IMR-90 (cell line): ENCODE measurements around the gene GGPS1. TPM values are rescaled to one million over a fixed set of nuclear protein-coding genes. Genes with fewer than 3 reads are reported as not detected.
"Not testable (repeated sequence)": the region's sequence is repeated elsewhere in the genome, so short reads cannot be mapped to it uniquely, and the experiment has no call there.

ENCODE experiments used
- ATAC-seq: fragments of 200-7000 bp; cut with Tn5 transposase; 2 replicates; pipeline ENCODE4 v1.9.1; 2020; ENCODE audit warnings: low read depth, mild to moderate bottlenecking, moderate library complexity
- BruUV-seq: library from RNA; stranded (reverse); fragments of 400-500 nt; replicated peaks from 2 replicates; lab custom pipeline; 2021; lab: Mats Ljungman, UMichigan
- CTCF ChIA-PET: fragments of 300-600 bp; formaldehyde crosslinking; extraction: SDS; loops from one replicate; lab custom pipeline; 2021; ENCODE audit warnings: antibody characterized with exemption; lab: Yijun Ruan, JAX
- POLR2A ChIA-PET: fragments of 300-600 bp; sonication (Branson Sonifier 250); formaldehyde crosslinking; loops from one replicate; lab custom pipeline; 2022; ENCODE audit warnings: antibody characterized with exemption; ENCODE audit not compliant: unreplicated experiment; lab: Charles Lee
- DNase-seq: peaks from one replicate; pipeline ENCODE4 v3.0.0; 2013
- H2AFZ ChIP-seq: replicated peaks from 2 replicates; pipeline ENCODE3; 2013; ENCODE audit warnings: low read length, mild to moderate bottlenecking; ENCODE audit not compliant: poor library complexity
- H2AK5ac ChIP-seq: 2 replicates; pipeline ENCODE4 v1.6.1; 2013; ENCODE audit warnings: low read depth, low read length, inconsistent platforms
- H2AK9ac ChIP-seq: replicated peaks from 2 replicates; pipeline ENCODE3; 2013; ENCODE audit warnings: mild to moderate bottlenecking, low read depth, low read length, moderate library complexity; ENCODE audit not compliant: poor library complexity
- H2BK120ac ChIP-seq: 2 replicates; pipeline ENCODE4 v1.6.1; 2013; ENCODE audit warnings: low read depth, low read length, inconsistent platforms
- H2BK15ac ChIP-seq: 3 replicates; pipeline ENCODE4 v1.6.1; 2013; ENCODE audit warnings: low read depth, low read length, inconsistent platforms
- H2BK20ac ChIP-seq: 2 replicates; pipeline ENCODE4 v1.6.1; 2013; ENCODE audit warnings: low read depth, mild to moderate bottlenecking, inconsistent platforms, low read length, moderate library complexity
- H2BK5ac ChIP-seq: 2 replicates; pipeline ENCODE4 v1.6.1; 2013; ENCODE audit warnings: mild to moderate bottlenecking, low read depth, low read length, inconsistent platforms; ENCODE audit not compliant: poor library complexity, severe bottlenecking
- H3K14ac ChIP-seq: replicated peaks from 2 replicates; pipeline ENCODE4 v1.6.1; 2013; ENCODE audit warnings: low read depth, low read length, inconsistent platforms
- H3K18ac ChIP-seq: 2 replicates; pipeline ENCODE4 v1.6.1; 2013; ENCODE audit warnings: low read depth, low read length, control low read depth
- H3K23ac ChIP-seq: 2 replicates; pipeline ENCODE4 v1.6.1; 2013; ENCODE audit warnings: low read depth, low read length, inconsistent platforms
- H3K27ac ChIP-seq: 2 replicates; pipeline ENCODE4 v1.5.1; 2013; ENCODE audit warnings: mild to moderate bottlenecking, control low read depth, low read length; ENCODE audit not compliant: insufficient read depth
- H3K27me3 ChIP-seq: 2 replicates; pipeline ENCODE4 v1.6.1; 2013; ENCODE audit warnings: low read length; ENCODE audit not compliant: control insufficient read depth, insufficient read depth
- H3K36me3 ChIP-seq: 2 replicates; pipeline ENCODE4 v1.6.1; 2013; ENCODE audit warnings: low read length, mixed read lengths; ENCODE audit not compliant: control insufficient read depth, insufficient read depth
- H3K4ac ChIP-seq: 2 replicates; pipeline ENCODE4 v1.6.1; 2013; ENCODE audit warnings: low read depth, low read length, inconsistent platforms
- H3K4me1 ChIP-seq: 2 replicates; pipeline ENCODE4 v1.6.1; 2013; ENCODE audit warnings: low read length, mixed read lengths; ENCODE audit not compliant: control insufficient read depth, insufficient read depth
- H3K4me2 ChIP-seq: 2 replicates; pipeline ENCODE4 v1.6.1; 2013; ENCODE audit warnings: low read depth, mild to moderate bottlenecking, control low read depth, low read length, moderate library complexity
- H3K4me3 ChIP-seq: 2 replicates; pipeline ENCODE4 v1.5.1; 2013; ENCODE audit warnings: low read depth, mild to moderate bottlenecking, control low read depth, low read length, moderate library complexity; ENCODE audit not compliant: insufficient read depth
- H3K56ac ChIP-seq: 2 replicates; pipeline ENCODE4 v1.6.1; 2013; ENCODE audit warnings: low read length, inconsistent platforms; ENCODE audit not compliant: insufficient read depth; ENCODE audit errors: extremely low read depth
- H3K79me1 ChIP-seq, 2 experiments: 2 replicates each; pipeline ENCODE4 v1.6.1; 2013; ENCODE audit warnings: low read length in 2 of 2, inconsistent platforms in 1 of 2, low read depth in 1 of 2
- H3K9ac ChIP-seq: 2 replicates; pipeline ENCODE4 v1.6.1; 2013; ENCODE audit warnings: low read depth, low read length, control low read depth
- H3K9me1 ChIP-seq: 2 replicates; pipeline ENCODE4 v1.6.1; 2013; ENCODE audit warnings: low read length, inconsistent platforms; ENCODE audit not compliant: insufficient read depth
- H3K9me3 ChIP-seq: 2 replicates; pipeline ENCODE4 v1.6.1; 2013; ENCODE audit warnings: low read length; ENCODE audit not compliant: control insufficient read depth, insufficient read depth
- H4K20me1 ChIP-seq: 2 replicates; pipeline ENCODE4 v1.6.1; 2013; ENCODE audit warnings: low read length, inconsistent platforms; ENCODE audit not compliant: insufficient read depth
- H4K5ac ChIP-seq: 2 replicates; pipeline ENCODE4 v1.6.1; 2013; ENCODE audit warnings: mild to moderate bottlenecking, low read depth, low read length, control low read depth
- H4K8ac ChIP-seq, 2 experiments: 2 replicates each; pipeline ENCODE4 v1.6.1; 2013; ENCODE audit warnings: low read depth in 2 of 2, low read length in 2 of 2, control low read depth in 1 of 2, inconsistent platforms in 1 of 2
- H4K91ac ChIP-seq: 2 replicates; pipeline ENCODE4 v1.6.1; 2013; ENCODE audit warnings: low read depth, low read length, inconsistent platforms; ENCODE audit not compliant: insufficient read depth
- WGBS, 2 experiments: methylation state at CpG; one replicate each; pipeline versions ENCODE4 v1.1.5 to v1.1.7; 2013; ENCODE audit warnings: missing lambda C conversion rate in 2 of 2; ENCODE audit not compliant: insufficient read length in 1 of 2; ENCODE audit errors: extremely low coverage in 2 of 2; 5-methylcytosine and 5-hydroxymethylcytosine counted together
- dilution Hi-C: fragments of 300-500 bp; cut with HindIII; formaldehyde crosslinking; loops from one replicate; pipeline ENCODE4 v1.14.3; 2018; ENCODE audit warnings: low sequenced_read_pairs; ENCODE audit not compliant: unreplicated experiment
- in situ Hi-C: fragments of 300-500 bp; cut with MboI; formaldehyde crosslinking; loops from 3 replicates; pipeline ENCODE4 v1.14.3; 2019; ENCODE audit warnings: low sequenced_read_pairs, inconsistent platforms, mixed read lengths
- intact Hi-C: fragments of 100-400 bp; cut with micrococcal nuclease; formaldehyde crosslinking; loops from 2 replicates; pipeline ENCODE4 v1.10.0; 2022
- polyA plus RNA-seq, 3 experiments: library from polyadenylated mRNA; depleted of rRNA; stranded (reverse); fragments of >200 nt; gene quantifications; 2 replicates each; pipeline ENCODE4 v1.2.3, GENCODE V29; 2012; ENCODE audit warnings: low replicate concordance in 1 of 3
- total RNA-seq: library from RNA; depleted of rRNA; stranded (reverse); fragments of >200 nt; gene quantifications from 2 replicates; pipeline ENCODE4 v1.2.3, GENCODE V29; 2012
- TF ChIP-seq, protein P1 (sequence below): conservative IDR thresholded peaks from 2 replicates; pipeline ENCODE4 v1.5.1; 2012; ENCODE audit warnings: mild to moderate bottlenecking, low read depth, low read length, improper control_type of control experiment
- TF ChIP-seq, protein P2 (sequence below): fragments of 150-350 bp; IDR thresholded peaks from 2 replicates; pipeline ENCODE4 v1.6.1; 2016; ENCODE audit warnings: low read depth, mild to moderate bottlenecking, low read length, moderate library complexity, borderline replicate concordance

Gene GGPS1
- total and polyA plus RNA-seq, 2 of the 4 experiments (the other 2 are of a cell fraction), result 16.4 to 21.5 TPM

DNA sequence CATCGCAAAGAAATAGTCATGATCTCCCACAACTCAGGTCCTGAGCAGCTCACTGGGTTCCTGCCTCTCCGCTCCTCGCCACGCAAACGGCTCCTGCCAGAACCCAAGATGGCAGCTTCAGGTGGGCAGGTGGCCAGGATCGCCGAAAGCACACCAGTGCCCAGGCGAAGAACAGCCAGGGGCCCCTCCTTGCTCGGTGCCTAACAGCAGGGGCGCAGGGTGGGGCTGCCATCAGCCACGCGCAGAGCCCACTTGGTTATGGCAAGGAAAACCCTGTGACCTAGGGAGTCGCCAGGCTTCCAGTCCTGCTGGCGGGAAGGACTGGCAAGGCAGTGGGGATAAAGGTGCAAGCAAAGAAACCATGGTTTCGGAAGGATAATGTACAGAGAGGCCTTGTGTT lies 47.9 kb upstream of the GGPS1 start (continued):
- TF ChIP-seq, protein P1, sequence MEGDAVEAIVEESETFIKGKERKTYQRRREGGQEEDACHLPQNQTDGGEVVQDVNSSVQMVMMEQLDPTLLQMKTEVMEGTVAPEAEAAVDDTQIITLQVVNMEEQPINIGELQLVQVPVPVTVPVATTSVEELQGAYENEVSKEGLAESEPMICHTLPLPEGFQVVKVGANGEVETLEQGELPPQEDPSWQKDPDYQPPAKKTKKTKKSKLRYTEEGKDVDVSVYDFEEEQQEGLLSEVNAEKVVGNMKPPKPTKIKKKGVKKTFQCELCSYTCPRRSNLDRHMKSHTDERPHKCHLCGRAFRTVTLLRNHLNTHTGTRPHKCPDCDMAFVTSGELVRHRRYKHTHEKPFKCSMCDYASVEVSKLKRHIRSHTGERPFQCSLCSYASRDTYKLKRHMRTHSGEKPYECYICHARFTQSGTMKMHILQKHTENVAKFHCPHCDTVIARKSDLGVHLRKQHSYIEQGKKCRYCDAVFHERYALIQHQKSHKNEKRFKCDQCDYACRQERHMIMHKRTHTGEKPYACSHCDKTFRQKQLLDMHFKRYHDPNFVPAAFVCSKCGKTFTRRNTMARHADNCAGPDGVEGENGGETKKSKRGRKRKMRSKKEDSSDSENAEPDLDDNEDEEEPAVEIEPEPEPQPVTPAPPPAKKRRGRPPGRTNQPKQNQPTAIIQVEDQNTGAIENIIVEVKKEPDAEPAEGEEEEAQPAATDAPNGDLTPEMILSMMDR, result no peak
- TF ChIP-seq, protein P2, sequence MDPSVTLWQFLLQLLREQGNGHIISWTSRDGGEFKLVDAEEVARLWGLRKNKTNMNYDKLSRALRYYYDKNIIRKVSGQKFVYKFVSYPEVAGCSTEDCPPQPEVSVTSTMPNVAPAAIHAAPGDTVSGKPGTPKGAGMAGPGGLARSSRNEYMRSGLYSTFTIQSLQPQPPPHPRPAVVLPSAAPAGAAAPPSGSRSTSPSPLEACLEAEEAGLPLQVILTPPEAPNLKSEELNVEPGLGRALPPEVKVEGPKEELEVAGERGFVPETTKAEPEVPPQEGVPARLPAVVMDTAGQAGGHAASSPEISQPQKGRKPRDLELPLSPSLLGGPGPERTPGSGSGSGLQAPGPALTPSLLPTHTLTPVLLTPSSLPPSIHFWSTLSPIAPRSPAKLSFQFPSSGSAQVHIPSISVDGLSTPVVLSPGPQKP, result no peak

DNA sequence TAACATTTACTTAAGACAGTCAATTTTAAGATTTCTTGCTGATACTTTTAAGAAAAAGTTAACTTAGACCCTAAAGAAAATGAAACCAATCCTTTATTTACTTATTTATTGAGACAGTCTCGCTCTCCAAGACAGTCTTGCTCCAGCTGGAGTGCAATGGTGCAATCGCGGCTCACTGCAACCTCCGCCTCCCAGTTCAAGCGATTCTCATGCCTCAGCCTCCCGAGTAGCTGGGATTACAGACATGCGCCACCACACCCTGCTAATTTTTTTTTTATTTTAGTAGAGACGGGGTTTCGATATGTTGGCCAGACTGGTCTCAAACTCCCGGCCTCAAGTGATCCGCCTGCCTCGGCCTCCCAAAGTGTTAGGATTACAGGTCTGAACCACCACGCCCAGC lies 44.7 kb upstream of the GGPS1 start:
- H3K18ac ChIP-seq, H2BK120ac ChIP-seq, H3K9ac ChIP-seq, H3K56ac ChIP-seq, H4K91ac ChIP-seq, CTCF ChIA-PET, H3K4me2 ChIP-seq, H4K8ac ChIP-seq, H2AFZ ChIP-seq, H3K4me3 ChIP-seq, POLR2A ChIA-PET, in situ Hi-C loops, H3K9me3 ChIP-seq, H2BK20ac ChIP-seq, dilution Hi-C loops, H3K14ac ChIP-seq, H3K4me1 ChIP-seq, H3K27ac ChIP-seq, H2BK5ac ChIP-seq, DNase-seq, H3K36me3 ChIP-seq, H3K9me1 ChIP-seq, intact Hi-C loops, BruUV-seq, H2BK15ac ChIP-seq, H3K23ac ChIP-seq, H3K27me3 ChIP-seq, H4K5ac ChIP-seq, H2AK5ac ChIP-seq, ATAC-seq, H2AK9ac ChIP-seq, H3K4ac ChIP-seq: not testable (repeated sequence)
- Histone ChIP-seq H3K79me1 (peaks cover 14 to 77% of the 10 kb centered on the region in 2 experiments; a peak in 3 of 4 replicates), H4K20me1 (peaks cover 82% of the 10 kb centered on the region)
- 97% methylated on average over 6 of the region's 13 CpGs; no CpG with 5 or more reads in 1 of the 2 experiments for WGBS, 2 experiments
